Upper lobe of left lung (tissue), 4 donors: ENCODE data around the gene BPI.

Experiments
- CTCF ChIP-seq, 6 experiments: fragments of 450-650 bp in 4 of 6; fragments of 200-600 bp in 2 of 6; sonication (generic) in 2 of 6; IDR thresholded peaks; one replicate each; pipeline ENCODE4 v1.5.1; 2016 to 2019; ENCODE audit warnings: antibody characterized with exemption in 6 of 6
- EP300 ChIP-seq, 4 donors: sonication (generic); formaldehyde crosslinking; IDR thresholded peaks; one replicate each; pipeline ENCODE4 v1.5.1; 2017; ENCODE audit warnings: antibody characterized with exemption in 4 of 4, control low read depth in 2 of 4

- no peak for TF ChIP-seq CTCF (IDR thresholded peaks at IDR 0.05)
- no peak for TF ChIP-seq EP300 (IDR thresholded peaks at IDR 0.05)
Observed at GRCh38 chr20:38262931-38263330, 41.0 kb upstream of the BPI start.
